WTC11 (cell line): ENCODE measurements around the gene PRKN. TPM values are rescaled to one million over a fixed set of nuclear protein-coding genes. Genes with fewer than 3 reads are reported as not detected.

Experiments used
- ATAC-seq: fragments of 200-7000 bp; cut with Tn5 transposase; 2 replicates; pipeline ENCODE4 v1.10.0; 2021; ENCODE audit warnings: mild to moderate bottlenecking, moderate library complexity
- CTCF ChIA-PET: fragments of 300-600 bp; sonication (Branson Sonifier 250); formaldehyde crosslinking; loops from one replicate; lab custom pipeline; 2021; ENCODE audit warnings: antibody characterized with exemption; lab: Charles Lee
- POLR2A ChIA-PET: fragments of 350-600 bp; sonication (Branson Sonifier 250); formaldehyde crosslinking; loops from one replicate; lab custom pipeline; 2021; ENCODE audit warnings: antibody characterized with exemption; lab: Charles Lee
- DNase-seq: peaks from one replicate; pipeline ENCODE4 v3.0.0; 2021; ENCODE audit warnings: low spot score
- H3K27ac Mint-ChIP-seq: 2 replicates; pipeline ENCODE4 v1.8.0; 2021; ENCODE audit warnings: mixed read lengths
- H3K27me3 Mint-ChIP-seq: 2 replicates; pipeline ENCODE4 v1.8.0; 2021; ENCODE audit warnings: low read depth, mild to moderate bottlenecking, moderate library complexity, mixed read lengths
- H3K36me3 Mint-ChIP-seq: 2 replicates; pipeline ENCODE4 v1.8.0; 2021; ENCODE audit warnings: mixed read lengths
- H3K4me1 Mint-ChIP-seq: 2 replicates; pipeline ENCODE4 v1.8.0; 2022; ENCODE audit warnings: mixed read lengths
- H3K4me3 Mint-ChIP-seq: 2 replicates; pipeline ENCODE4 v1.8.0; 2021; ENCODE audit warnings: mild to moderate bottlenecking, moderate library complexity, mixed read lengths
- H3K9me3 Mint-ChIP-seq: 2 replicates; pipeline ENCODE4 v1.8.0; 2021; ENCODE audit warnings: mixed read lengths
- EMX1 ChIP-seq: fragments of 250-450 bp; sonication (Bioruptor Pico); IDR thresholded peaks from 2 replicates; pipeline ENCODE4 v1.8.0; 2021; ENCODE audit warnings: mild to moderate bottlenecking
- ESRRA ChIP-seq: sonication (generic); formaldehyde crosslinking; IDR thresholded peaks from 2 replicates; pipeline ENCODE4 v1.8.1; 2022; ENCODE audit warnings: mild to moderate bottlenecking, missing genetic modification reagents, borderline replicate concordance
- HMGA2 ChIP-seq: fragments of 250-450 bp; sonication (Bioruptor Pico); IDR thresholded peaks from 2 replicates; pipeline ENCODE4 v1.4.0; 2021; ENCODE audit warnings: mild to moderate bottlenecking, moderate library complexity
- NFATC4 ChIP-seq: fragments of 250-450 bp; sonication (Bioruptor Pico); IDR thresholded peaks from 2 replicates; pipeline ENCODE4 v1.9.0; 2021; ENCODE audit warnings: mild to moderate bottlenecking
- NR1H2 ChIP-seq: sonication (generic); formaldehyde crosslinking; IDR thresholded peaks from 2 replicates; pipeline ENCODE4 v1.9.0; 2021; ENCODE audit warnings: mild to moderate bottlenecking, moderate library complexity, missing genetic modification reagents
- RELA ChIP-seq: sonication (generic); formaldehyde crosslinking; IDR thresholded peaks from 2 replicates; pipeline ENCODE4 v1.8.1; 2022; ENCODE audit warnings: missing genetic modification reagents, mild to moderate bottlenecking, borderline replicate concordance
- SMAD3 ChIP-seq: sonication (generic); formaldehyde crosslinking; IDR thresholded peaks from 2 replicates; pipeline ENCODE4 v1.8.0; 2022; ENCODE audit warnings: missing genetic modification reagents, mild to moderate bottlenecking, borderline replicate concordance
- TCF7 ChIP-seq: sonication (generic); formaldehyde crosslinking; IDR thresholded peaks from 2 replicates; pipeline ENCODE4 v1.8.0; 2022; ENCODE audit warnings: mild to moderate bottlenecking, low read depth, missing genetic modification reagents, moderate library complexity
- ZBTB21 ChIP-seq: sonication (generic); formaldehyde crosslinking; IDR thresholded peaks from 2 replicates; pipeline ENCODE4 v1.8.1; 2023; ENCODE audit warnings: mild to moderate bottlenecking, missing genetic modification reagents, borderline replicate concordance
- ZNF232 ChIP-seq: sonication (generic); formaldehyde crosslinking; IDR thresholded peaks from 2 replicates; pipeline ENCODE4 v1.8.0; 2022; ENCODE audit warnings: mild to moderate bottlenecking, missing genetic modification reagents
- ZNF317 ChIP-seq: sonication (generic); formaldehyde crosslinking; IDR thresholded peaks from 2 replicates; pipeline ENCODE4 v1.8.1; 2023; ENCODE audit warnings: low read depth, mild to moderate bottlenecking, moderate library complexity, missing genetic modification reagents, borderline replicate concordance
- ZNF396 ChIP-seq: fragments of 250-450 bp; sonication (Bioruptor Pico); IDR thresholded peaks from 2 replicates; pipeline ENCODE4 v1.8.0; 2021; ENCODE audit warnings: mild to moderate bottlenecking, moderate library complexity, borderline replicate concordance
- total RNA-seq: library from RNA; stranded (reverse); gene quantifications from 3 replicates; pipeline ENCODE4 v1.2.3, GENCODE V29; 2021
- TF ChIP-seq, protein P1 (sequence below): sonication (generic); formaldehyde crosslinking; IDR thresholded peaks from 2 replicates; pipeline ENCODE4 v1.8.0; 2022; ENCODE audit warnings: missing genetic modification reagents
- TF ChIP-seq, protein P2 (sequence below): fragments of 250-450 bp; sonication (Bioruptor Pico); IDR thresholded peaks from 2 replicates; pipeline ENCODE4 v2.1.2; 2022; ENCODE audit warnings: mild to moderate bottlenecking, moderate library complexity
- TF ChIP-seq, protein P3 (sequence below): sonication (generic); formaldehyde crosslinking; conservative IDR thresholded peaks from 2 replicates; pipeline ENCODE4 v1.8.1; 2023; ENCODE audit warnings: mild to moderate bottlenecking, low read depth, missing genetic modification reagents, moderate library complexity
- TF ChIP-seq, protein P4 (sequence below): sonication (generic); formaldehyde crosslinking; IDR thresholded peaks from 2 replicates; pipeline ENCODE4 v1.8.0; 2022; ENCODE audit warnings: mild to moderate bottlenecking, missing genetic modification reagents
- TF ChIP-seq, protein P5 (sequence below): sonication (generic); formaldehyde crosslinking; IDR thresholded peaks from 2 replicates; pipeline ENCODE4 v1.8.1; 2022; ENCODE audit warnings: low read depth, missing genetic modification reagents, borderline replicate concordance
- TF ChIP-seq, protein P6 (sequence below): sonication (generic); formaldehyde crosslinking; IDR thresholded peaks from 2 replicates; pipeline ENCODE4 v1.8.0; 2022; ENCODE audit warnings: mild to moderate bottlenecking, missing genetic modification reagents

The PRKN gene
- total RNA-seq, 1 experiment from 2014 or later = 0.59 TPM

DNA sequence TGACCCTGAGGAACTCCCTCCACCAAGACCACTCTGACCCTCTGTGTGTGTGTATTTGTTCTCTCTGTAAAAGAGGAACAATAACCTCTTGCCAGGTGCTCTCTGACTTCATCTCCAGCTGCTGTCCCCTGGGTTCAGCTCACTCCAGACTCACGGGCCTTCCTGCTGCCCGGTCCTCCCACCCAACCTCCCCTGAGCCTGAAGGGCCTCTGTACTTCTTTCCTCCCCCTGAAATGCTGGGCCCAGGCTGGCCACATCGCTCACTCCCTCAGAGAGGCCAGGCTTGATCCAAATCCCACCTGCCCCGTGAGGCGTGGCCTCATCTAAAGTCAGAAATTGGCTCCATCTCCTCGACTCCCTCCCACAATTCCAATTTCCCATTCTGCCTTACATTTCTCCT is 202.4 kb downstream of the PRKN start:
- H3K4me3 Mint-ChIP-seq = no peak overlapping the region
- H3K9me3 Mint-ChIP-seq = 0 out of 2 replicates have a peak, but pooled peaks cover 3% of the 10 kb centered on the region
- ATAC-seq = no peak
- CTCF ChIA-PET = no interaction called here
- H3K27me3 Mint-ChIP-seq = no peaks in the 10 kb centered on the region
- no peak overlapping the region for H3K27ac Mint-ChIP-seq
- POLR2A ChIA-PET = interaction anchor here (0.5 kb wide), 1 partner anchor 337 kb away, joined by 3 read pairs; no protein-coding TSS in a partner anchor
- DNase-seq = no peak
- no peaks in the 10 kb centered on the region for H3K36me3 Mint-ChIP-seq
- peaks cover 11% of the 10 kb centered on the region for H3K4me1 Mint-ChIP-seq
- TF ChIP-seq SMAD3 (CRISPR knock-in tag) = no peak
- TF ChIP-seq NR1H2 (CRISPR knock-in tag) = no peak
- TF ChIP-seq, protein P1, sequence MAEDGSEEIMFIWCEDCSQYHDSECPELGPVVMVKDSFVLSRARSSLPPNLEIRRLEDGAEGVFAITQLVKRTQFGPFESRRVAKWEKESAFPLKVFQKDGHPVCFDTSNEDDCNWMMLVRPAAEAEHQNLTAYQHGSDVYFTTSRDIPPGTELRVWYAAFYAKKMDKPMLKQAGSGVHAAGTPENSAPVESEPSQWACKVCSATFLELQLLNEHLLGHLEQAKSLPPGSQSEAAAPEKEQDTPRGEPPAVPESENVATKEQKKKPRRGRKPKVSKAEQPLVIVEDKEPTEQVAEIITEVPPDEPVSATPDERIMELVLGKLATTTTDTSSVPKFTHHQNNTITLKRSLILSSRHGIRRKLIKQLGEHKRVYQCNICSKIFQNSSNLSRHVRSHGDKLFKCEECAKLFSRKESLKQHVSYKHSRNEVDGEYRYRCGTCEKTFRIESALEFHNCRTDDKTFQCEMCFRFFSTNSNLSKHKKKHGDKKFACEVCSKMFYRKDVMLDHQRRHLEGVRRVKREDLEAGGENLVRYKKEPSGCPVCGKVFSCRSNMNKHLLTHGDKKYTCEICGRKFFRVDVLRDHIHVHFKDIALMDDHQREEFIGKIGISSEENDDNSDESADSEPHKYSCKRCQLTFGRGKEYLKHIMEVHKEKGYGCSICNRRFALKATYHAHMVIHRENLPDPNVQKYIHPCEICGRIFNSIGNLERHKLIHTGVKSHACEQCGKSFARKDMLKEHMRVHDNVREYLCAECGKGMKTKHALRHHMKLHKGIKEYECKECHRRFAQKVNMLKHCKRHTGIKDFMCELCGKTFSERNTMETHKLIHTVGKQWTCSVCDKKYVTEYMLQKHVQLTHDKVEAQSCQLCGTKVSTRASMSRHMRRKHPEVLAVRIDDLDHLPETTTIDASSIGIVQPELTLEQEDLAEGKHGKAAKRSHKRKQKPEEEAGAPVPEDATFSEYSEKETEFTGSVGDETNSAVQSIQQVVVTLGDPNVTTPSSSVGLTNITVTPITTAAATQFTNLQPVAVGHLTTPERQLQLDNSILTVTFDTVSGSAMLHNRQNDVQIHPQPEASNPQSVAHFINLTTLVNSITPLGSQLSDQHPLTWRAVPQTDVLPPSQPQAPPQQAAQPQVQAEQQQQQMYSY (CRISPR knock-in tag) = no peak
- no peak for TF ChIP-seq ZNF317 (CRISPR knock-in tag)
- TF ChIP-seq, protein P2, sequence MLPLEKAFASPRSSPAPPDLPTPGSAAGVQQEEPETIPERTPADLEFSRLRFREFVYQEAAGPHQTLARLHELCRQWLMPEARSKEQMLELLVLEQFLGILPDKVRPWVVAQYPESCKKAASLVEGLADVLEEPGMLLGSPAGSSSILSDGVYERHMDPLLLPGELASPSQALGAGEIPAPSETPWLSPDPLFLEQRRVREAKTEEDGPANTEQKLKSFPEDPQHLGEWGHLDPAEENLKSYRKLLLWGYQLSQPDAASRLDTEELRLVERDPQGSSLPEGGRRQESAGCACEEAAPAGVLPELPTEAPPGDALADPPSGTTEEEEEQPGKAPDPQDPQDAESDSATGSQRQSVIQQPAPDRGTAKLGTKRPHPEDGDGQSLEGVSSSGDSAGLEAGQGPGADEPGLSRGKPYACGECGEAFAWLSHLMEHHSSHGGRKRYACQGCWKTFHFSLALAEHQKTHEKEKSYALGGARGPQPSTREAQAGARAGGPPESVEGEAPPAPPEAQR (CRISPR knock-in tag) = no peak
- TF ChIP-seq ZNF396 = no peak
- TF ChIP-seq, protein P3, sequence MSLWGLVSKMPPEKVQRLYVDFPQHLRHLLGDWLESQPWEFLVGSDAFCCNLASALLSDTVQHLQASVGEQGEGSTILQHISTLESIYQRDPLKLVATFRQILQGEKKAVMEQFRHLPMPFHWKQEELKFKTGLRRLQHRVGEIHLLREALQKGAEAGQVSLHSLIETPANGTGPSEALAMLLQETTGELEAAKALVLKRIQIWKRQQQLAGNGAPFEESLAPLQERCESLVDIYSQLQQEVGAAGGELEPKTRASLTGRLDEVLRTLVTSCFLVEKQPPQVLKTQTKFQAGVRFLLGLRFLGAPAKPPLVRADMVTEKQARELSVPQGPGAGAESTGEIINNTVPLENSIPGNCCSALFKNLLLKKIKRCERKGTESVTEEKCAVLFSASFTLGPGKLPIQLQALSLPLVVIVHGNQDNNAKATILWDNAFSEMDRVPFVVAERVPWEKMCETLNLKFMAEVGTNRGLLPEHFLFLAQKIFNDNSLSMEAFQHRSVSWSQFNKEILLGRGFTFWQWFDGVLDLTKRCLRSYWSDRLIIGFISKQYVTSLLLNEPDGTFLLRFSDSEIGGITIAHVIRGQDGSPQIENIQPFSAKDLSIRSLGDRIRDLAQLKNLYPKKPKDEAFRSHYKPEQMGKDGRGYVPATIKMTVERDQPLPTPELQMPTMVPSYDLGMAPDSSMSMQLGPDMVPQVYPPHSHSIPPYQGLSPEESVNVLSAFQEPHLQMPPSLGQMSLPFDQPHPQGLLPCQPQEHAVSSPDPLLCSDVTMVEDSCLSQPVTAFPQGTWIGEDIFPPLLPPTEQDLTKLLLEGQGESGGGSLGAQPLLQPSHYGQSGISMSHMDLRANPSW (CRISPR knock-in tag) = no peak
- TF ChIP-seq HMGA2 = no peak
- TF ChIP-seq, protein P4, sequence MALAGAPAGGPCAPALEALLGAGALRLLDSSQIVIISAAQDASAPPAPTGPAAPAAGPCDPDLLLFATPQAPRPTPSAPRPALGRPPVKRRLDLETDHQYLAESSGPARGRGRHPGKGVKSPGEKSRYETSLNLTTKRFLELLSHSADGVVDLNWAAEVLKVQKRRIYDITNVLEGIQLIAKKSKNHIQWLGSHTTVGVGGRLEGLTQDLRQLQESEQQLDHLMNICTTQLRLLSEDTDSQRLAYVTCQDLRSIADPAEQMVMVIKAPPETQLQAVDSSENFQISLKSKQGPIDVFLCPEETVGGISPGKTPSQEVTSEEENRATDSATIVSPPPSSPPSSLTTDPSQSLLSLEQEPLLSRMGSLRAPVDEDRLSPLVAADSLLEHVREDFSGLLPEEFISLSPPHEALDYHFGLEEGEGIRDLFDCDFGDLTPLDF (CRISPR knock-in tag) = no peak
- no peak for TF ChIP-seq EMX1 (CRISPR knock-in tag)

DNA sequence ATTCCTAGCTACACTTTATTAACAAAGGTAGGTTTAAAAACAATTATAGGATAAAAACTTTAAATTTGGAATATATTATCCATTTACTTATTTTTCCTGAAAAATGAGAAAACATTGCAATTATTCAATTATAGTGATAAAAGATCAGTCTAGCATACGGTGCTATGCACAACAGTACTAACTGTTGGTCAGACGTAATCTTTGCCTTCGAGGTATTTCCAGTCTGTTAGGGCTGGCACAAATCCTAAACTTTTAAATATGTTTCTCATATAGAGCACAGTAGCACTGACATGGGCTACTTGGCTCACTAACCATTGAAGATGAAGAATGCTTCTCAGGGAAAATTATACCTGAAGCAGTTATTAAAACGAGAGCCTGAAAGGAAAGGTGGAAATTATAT is 214.8 kb downstream of the PRKN start:
- H3K9me3 Mint-ChIP-seq = no peaks in the 10 kb centered on the region
- no peak overlapping the region for H3K27ac Mint-ChIP-seq
- CTCF ChIA-PET = interaction anchor here (0.6 kb wide), 1 partner anchor 20 kb away, joined by 3 read pairs; no protein-coding TSS in a partner anchor
- peaks cover 5% of the 10 kb centered on the region for H3K4me1 Mint-ChIP-seq
- POLR2A ChIA-PET = no interaction called here
- H3K36me3 Mint-ChIP-seq = no peaks in the 10 kb centered on the region
- no peaks in the 10 kb centered on the region for H3K27me3 Mint-ChIP-seq
- ATAC-seq = no peak
- no peak for DNase-seq
- H3K4me3 Mint-ChIP-seq = no peak overlapping the region
- TF ChIP-seq ZBTB21 (CRISPR knock-in tag) = no peak
- no peak for TF ChIP-seq SMAD3 (CRISPR knock-in tag)
- TF ChIP-seq NFATC4 (CRISPR knock-in tag) = no peak
- no peak for TF ChIP-seq RELA
- no peak for TF ChIP-seq ESRRA
- no peak for TF ChIP-seq TCF7 (CRISPR knock-in tag)
- TF ChIP-seq, protein P5, sequence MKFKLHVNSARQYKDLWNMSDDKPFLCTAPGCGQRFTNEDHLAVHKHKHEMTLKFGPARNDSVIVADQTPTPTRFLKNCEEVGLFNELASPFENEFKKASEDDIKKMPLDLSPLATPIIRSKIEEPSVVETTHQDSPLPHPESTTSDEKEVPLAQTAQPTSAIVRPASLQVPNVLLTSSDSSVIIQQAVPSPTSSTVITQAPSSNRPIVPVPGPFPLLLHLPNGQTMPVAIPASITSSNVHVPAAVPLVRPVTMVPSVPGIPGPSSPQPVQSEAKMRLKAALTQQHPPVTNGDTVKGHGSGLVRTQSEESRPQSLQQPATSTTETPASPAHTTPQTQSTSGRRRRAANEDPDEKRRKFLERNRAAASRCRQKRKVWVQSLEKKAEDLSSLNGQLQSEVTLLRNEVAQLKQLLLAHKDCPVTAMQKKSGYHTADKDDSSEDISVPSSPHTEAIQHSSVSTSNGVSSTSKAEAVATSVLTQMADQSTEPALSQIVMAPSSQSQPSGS (CRISPR knock-in tag) = no peak
- TF ChIP-seq, protein P6, sequence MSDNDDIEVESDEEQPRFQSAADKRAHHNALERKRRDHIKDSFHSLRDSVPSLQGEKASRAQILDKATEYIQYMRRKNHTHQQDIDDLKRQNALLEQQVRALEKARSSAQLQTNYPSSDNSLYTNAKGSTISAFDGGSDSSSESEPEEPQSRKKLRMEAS (CRISPR knock-in tag) = no peak
- no peak for TF ChIP-seq ZNF232 (CRISPR knock-in tag)
- TF ChIP-seq, protein P1 (CRISPR knock-in tag) = no peak
